RWPE1 (cell line): ENCODE data around the gene RAB11FIP4.

Source experiments
- CTCF ChIA-PET: fragments of 350-600 bp; sonication (Branson Sonifier 250); formaldehyde crosslinking; extraction: SDS; loops from one replicate; lab custom pipeline; 2021; lab: Yijun Ruan, JAX
- POLR2A ChIA-PET: fragments of 400-600 bp; formaldehyde crosslinking; extraction: SDS; loops from one replicate; lab custom pipeline; 2020; ENCODE audit warnings: antibody characterized with exemption; ENCODE audit not compliant: low non-redundant PET; lab: Yijun Ruan, JAX
- DNase-seq: peaks from one replicate; pipeline ENCODE4 v3.0.0; 2012; ENCODE audit warnings: low spot score
- H3K27ac ChIP-seq: fragments of 450-650 bp; 2 replicates; pipeline ENCODE4 v1.5.1; 2017
- CTCF ChIP-seq: fragments of 450-650 bp; conservative IDR thresholded peaks from 2 replicates; pipeline ENCODE4 v1.5.1; 2017; ENCODE audit warnings: low read depth, mild to moderate bottlenecking

Gene RAB11FIP4

GRCh38 chr17:31528291-31528874 lies 136.9 kb downstream of the RAB11FIP4 start:
- CTCF ChIA-PET: interaction anchor here (1.2 to 2.7 kb wide), 3 partner anchors 91 to 314 kb away, joined by 5 to 12 read pairs (median 6); no protein-coding TSS in a partner anchor
- no peak overlapping the region for H3K27ac ChIP-seq
- TF ChIP-seq CTCF: no peak
- DNase-seq: no peak
- POLR2A ChIA-PET: no interaction called here

GRCh38 chr17:31529841-31530251 lies 138.4 kb downstream of the RAB11FIP4 start:
- ChIA-PET POLR2A (no interaction called here), CTCF (interaction anchor here (2.7 kb wide), 1 partner anchor 93 kb away, joined by 12 read pairs; no protein-coding TSS in a partner anchor)
- no peak for DNase-seq
- no peak overlapping the region for H3K27ac ChIP-seq
- no peak for TF ChIP-seq CTCF

GRCh38 chr17:31530391-31530985 lies 139.0 kb downstream of the RAB11FIP4 start:
- TF ChIP-seq CTCF: no peak
- POLR2A ChIA-PET: interaction anchor here (0.7 kb wide), 1 partner anchor 11 kb away, joined by 3 read pairs; no protein-coding TSS in a partner anchor

GRCh38 chr17:31531336-31531980 lies 140.0 kb downstream of the RAB11FIP4 start:
- no peak overlapping the region for H3K27ac ChIP-seq
- no peak for TF ChIP-seq CTCF
- no peak for DNase-seq
- ChIA-PET POLR2A (no interaction called here), CTCF (interaction anchor here (1.8 kb wide), 1 partner anchor 94 kb away, joined by 6 read pairs; no protein-coding TSS in a partner anchor)

More at GRCh38 chr17:31530391-31530985, 139.0 kb downstream of the RAB11FIP4 start:
- DNase-seq: no peak
- CTCF ChIA-PET: interaction anchor here (0.6 to 1.8 kb wide), 2 partner anchors 93 to 1263 kb away, joined by 3 to 6 read pairs; no protein-coding TSS in a partner anchor
- H3K27ac ChIP-seq: no peak overlapping the region

- ChIA-PET POLR2A (no interaction called here), CTCF (interaction anchor here (1.8 kb wide), 1 partner anchor 95 kb away, joined by 6 read pairs; no protein-coding TSS in a partner anchor)
- no peak overlapping the region for H3K27ac ChIP-seq
- no peak for DNase-seq
- TF ChIP-seq CTCF: no peak
Observed at GRCh38 chr17:31532081-31532480, 140.6 kb downstream of the RAB11FIP4 start.

GRCh38 chr17:31532526-31532925 lies 141.1 kb downstream of the RAB11FIP4 start:
- ChIA-PET CTCF (interaction anchor here (0.6 kb wide), 1 partner anchor 376 kb away, joined by 4 read pairs; no protein-coding TSS in a partner anchor), POLR2A (no interaction called here)

More at GRCh38 chr17:31532526-31532925, 141.1 kb downstream of the RAB11FIP4 start:
- H3K27ac ChIP-seq: no peak overlapping the region
- TF ChIP-seq CTCF: no peak
- DNase-seq: no peak
